Duodenal mucosa (tissue), 2 donors: ENCODE data around the gene SHMT2.

Source experiments
- H3K27ac ChIP-seq: one replicate; pipeline ENCODE4 v1.7.0; 2013; ENCODE audit warnings: low read depth, low read length
- H3K27me3 ChIP-seq, 2 donors: one replicate each; pipeline ENCODE4 v1.7.0; 2013; ENCODE audit warnings: low read length in 2 of 2, control low read depth in 1 of 2; ENCODE audit not compliant: insufficient read depth in 2 of 2, control insufficient read depth in 1 of 2
- H3K36me3 ChIP-seq, 2 donors: one replicate each; pipeline ENCODE4 v1.7.0; 2013; ENCODE audit warnings: low read length in 2 of 2, control low read depth in 1 of 2; ENCODE audit not compliant: insufficient read depth in 2 of 2, control insufficient read depth in 1 of 2
- H3K4me1 ChIP-seq, 2 donors: one replicate each; pipeline ENCODE4 v1.7.0; 2013; ENCODE audit warnings: low read length in 2 of 2, control low read depth in 1 of 2; ENCODE audit not compliant: insufficient read depth in 2 of 2, control insufficient read depth in 1 of 2
- H3K4me3 ChIP-seq, 2 donors: one replicate each; pipeline ENCODE4 v1.7.0; 2013; ENCODE audit warnings: low read length in 2 of 2, low read depth in 1 of 2
- H3K9ac ChIP-seq, 2 donors: one replicate each; pipeline ENCODE4 v1.7.0; 2013; ENCODE audit warnings: low read length in 2 of 2, low read depth in 1 of 2
- H3K9me3 ChIP-seq, 2 donors: one replicate each; pipeline ENCODE4 v1.7.0; 2013; ENCODE audit warnings: low read length in 2 of 2, control low read depth in 1 of 2; ENCODE audit not compliant: control insufficient read depth in 1 of 2

SHMT2 gene

DNA sequence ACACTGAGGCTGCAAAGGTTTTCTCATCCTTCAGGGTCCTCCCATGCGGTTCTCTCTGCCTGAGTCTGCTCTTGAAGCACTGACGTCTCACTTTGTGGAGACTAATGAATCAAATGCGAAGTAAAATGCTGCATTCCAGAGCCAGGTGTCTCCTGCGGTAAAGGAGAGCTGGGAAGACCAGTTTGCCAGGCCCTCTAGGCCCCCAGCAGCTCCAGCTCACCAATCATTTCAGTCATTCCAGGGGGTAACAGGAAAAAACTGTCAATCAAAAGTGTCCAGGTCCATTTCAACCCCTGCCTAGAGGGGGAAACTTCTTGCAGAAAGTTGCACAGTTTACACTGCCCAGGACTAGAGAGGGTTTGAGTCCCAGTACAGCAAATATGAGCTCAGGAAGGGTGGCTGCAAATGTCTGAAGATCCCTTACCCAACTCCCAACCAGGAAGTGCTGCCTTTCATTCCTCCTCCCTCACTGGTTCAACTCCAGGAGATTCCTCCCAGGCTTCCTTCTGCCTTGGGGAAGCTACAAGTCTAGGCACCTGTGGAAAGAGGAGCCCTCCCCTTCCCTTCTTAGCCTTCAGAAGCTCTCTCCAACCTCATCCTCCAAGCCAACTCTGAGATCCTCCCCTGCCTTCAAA is 15.6 kb upstream of the SHMT2 start:
- Histone ChIP-seq H3K27ac (no peak overlapping the region), H3K4me1 (peaks cover 16 to 24% of the 10 kb centered on the region in 2 donors), H3K27me3 (peaks cover 39 to 42% of the 10 kb centered on the region in 2 donors), H3K9ac (no peak overlapping the region), H3K4me3 (no peak overlapping the region), H3K9me3 (no peaks in the 10 kb centered on the region), H3K36me3 (peaks cover 9 to 34% of the 10 kb centered on the region in 2 donors)

DNA sequence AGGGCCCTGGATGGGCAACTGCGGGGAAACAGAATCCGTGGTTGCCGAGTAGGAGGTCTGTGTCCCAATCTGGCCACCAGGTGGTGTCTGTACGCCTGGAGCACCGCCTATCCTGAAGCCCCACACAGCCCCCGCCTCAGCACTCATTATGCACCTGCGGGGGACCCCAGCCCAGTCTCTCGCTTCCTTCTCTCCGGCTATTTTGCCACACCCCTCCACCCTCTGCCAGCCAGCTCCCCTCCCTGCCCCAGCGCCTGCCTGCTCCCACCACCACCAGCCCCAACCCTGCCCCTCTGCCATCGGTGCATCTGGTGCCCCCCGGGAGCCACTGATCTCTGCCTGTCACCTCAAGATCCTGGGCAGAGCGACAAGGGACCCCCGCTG is 15.1 kb upstream of the SHMT2 start:
- H3K4me3 ChIP-seq = no peak overlapping the region
- H3K27me3 ChIP-seq = peaks cover 44 to 47% of the 10 kb centered on the region in 2 donors
- no peaks in the 10 kb centered on the region for H3K9me3 ChIP-seq
- H3K36me3 ChIP-seq = peaks cover 5 to 29% of the 10 kb centered on the region in 2 donors
- H3K9ac ChIP-seq = no peak overlapping the region
- H3K27ac ChIP-seq = no peak overlapping the region
- peaks cover 16 to 24% of the 10 kb centered on the region in 2 donors for H3K4me1 ChIP-seq

DNA sequence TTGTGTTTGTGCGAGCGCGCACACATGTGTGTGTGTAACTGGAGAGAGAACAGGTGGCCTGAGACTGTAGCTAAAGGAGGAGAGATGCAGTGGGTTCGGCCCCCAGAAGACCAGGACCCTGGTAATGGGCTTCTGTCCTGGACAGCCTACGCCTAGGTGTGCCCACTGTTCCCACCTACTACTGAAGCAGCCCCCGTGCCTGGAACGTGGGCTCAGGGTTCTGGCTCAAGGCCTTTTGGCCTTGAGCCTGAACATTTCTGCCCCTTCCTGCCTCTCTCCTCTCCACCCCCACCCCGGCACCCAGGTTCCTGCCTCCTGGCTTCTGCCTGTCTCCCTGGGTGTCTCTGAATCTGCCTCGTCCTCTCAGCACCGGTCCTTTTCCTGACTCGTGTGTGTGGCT is 14.4 kb upstream of the SHMT2 start:
- Histone ChIP-seq H3K9me3 (no peaks in the 10 kb centered on the region), H3K27me3 (peaks cover 50 to 54% of the 10 kb centered on the region in 2 donors), H3K27ac (no peak overlapping the region), H3K9ac (no peak overlapping the region), H3K4me3 (no peak overlapping the region), H3K36me3 (peaks cover 0 to 22% of the 10 kb centered on the region in 2 donors), H3K4me1 (peaks cover 16 to 24% of the 10 kb centered on the region in 2 donors)

GRCh38 chr12:57215668-57216013 is 13.9 kb upstream of the SHMT2 start:
- Histone ChIP-seq H3K9me3 (no peaks in the 10 kb centered on the region), H3K4me1 (peaks cover 16 to 24% of the 10 kb centered on the region in 2 donors), H3K27me3 (peaks cover 53 to 56% of the 10 kb centered on the region in 2 donors), H3K9ac (no peak overlapping the region), H3K36me3 (peaks cover 0 to 17% of the 10 kb centered on the region in 2 donors), H3K4me3 (peak overlapping the region in 1 of 2 donors; percentile 32), H3K27ac (no peak overlapping the region)

DNA sequence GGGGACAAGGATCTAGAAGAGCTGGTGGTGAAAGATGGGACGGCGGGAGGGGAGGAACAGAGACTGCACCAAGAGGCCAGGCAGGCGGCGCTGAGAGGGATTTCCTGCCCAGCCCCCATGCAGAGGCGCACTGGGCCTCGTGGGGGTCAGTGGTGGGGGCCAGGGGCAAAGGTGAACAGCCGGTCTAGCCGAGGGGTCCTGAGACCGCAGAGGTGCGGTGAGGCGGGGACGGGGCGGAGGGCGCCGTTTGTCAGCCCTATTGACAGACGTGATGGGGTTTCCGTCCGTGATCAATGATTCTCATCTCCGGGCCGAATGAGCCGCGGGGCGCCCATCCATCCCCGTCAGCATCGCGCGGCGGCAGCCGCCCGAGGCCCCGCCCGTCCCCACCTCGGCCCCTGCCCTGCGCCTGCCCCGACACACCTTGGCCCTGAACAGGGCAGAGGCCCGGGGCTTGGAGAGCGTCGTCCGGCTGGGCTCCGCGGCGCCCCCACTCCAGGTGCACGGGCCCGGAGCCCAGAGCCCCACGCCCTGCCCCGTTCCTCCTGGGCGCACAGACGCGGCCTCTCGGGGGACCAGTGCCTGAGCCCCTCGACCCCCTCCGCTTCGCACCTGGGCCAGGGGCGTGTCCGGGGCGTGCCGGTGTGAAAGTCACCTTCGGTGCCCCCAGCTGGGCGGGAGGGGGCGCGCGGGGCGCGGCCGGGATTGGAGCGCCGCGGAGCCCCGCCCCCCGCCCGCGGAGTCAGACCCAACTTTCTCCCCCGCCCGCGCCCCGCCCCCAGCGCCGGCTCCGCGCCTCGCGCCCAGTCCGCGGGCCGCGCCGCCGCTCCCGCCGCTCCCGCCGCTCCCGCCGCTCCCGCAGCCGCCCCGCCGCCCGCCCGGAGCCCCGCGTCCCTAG is 13.2 kb upstream of the SHMT2 start, which contains the start of gene NXPH4:
Gene NXPH4 (plus strand): TSS at position 781 of the 898 bp plus-strand sequence. CDS start 176 bp downstream, outside the sequence.
- Histone ChIP-seq H3K9ac (no peak within 1 kb of the TSS), H3K9me3 (no peaks in the 10 kb centered on the region), H3K36me3 (peaks cover 0 to 10% of the 10 kb centered on the region in 2 donors), H3K27me3 (peaks cover 59 to 63% of the 10 kb centered on the region in 2 donors), H3K27ac (no peak within 1 kb of the TSS), H3K4me1 (peaks cover 16 to 24% of the 10 kb centered on the region in 2 donors), H3K4me3 (peak within 1 kb of the TSS; percentile 32 to 55)

DNA sequence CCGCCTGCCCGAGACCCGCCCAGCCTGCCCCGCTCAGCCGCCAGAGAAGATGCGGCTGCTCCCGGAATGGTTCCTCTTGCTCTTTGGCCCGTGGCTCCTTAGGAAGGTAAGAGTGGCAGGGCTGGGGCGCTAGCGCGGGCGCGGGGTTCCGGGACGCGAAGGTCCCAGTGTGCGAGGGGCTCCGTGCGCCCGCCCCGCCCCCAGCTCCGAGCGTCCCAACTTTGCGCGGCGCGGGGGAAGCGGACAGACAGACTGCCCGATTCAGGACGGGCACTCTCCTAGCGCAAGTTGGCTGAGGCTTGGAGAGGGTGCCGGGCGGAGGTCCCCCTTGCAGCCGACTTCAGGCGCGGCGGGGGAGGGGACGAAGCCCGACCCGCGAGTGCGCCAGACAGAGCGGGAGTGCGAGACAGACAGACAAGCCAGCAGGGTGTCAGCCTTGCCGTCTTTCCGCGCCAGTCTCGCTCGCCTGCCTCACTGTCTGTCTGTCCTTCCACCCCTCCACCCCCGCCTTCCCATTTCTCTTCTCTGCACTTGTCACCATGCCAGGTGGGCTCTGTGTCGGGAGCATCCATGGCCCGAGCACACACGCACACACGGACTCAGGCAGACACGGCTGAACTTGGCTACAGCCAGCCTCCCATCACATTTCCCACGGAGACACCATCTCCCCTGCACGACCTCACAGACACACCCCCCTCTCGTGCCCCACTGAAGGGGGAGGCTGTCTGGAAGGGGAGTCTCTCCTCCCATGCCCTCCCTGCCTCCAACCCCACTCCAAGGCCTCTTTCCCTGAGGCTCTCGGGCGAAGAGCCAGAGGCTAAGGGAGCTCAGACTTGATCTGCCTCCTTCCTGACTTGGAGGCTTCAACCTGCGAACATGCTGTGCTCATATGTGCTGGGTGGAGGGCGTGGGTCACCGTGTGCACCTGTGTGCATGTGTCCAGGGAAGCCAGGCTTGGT is 12.3 kb upstream of the SHMT2 start:
- H3K4me1 ChIP-seq = peaks cover 16 to 24% of the 10 kb centered on the region in 2 donors
- no peaks in the 10 kb centered on the region for H3K9me3 ChIP-seq
- H3K27me3 ChIP-seq = peaks cover 67 to 71% of the 10 kb centered on the region in 2 donors
- H3K9ac ChIP-seq = no peak overlapping the region
- peak overlapping the region; percentile 30 to 55 for H3K4me3 ChIP-seq
- H3K36me3 ChIP-seq = peaks cover 0 to 5% of the 10 kb centered on the region in 2 donors
- H3K27ac ChIP-seq = no peak overlapping the region

DNA sequence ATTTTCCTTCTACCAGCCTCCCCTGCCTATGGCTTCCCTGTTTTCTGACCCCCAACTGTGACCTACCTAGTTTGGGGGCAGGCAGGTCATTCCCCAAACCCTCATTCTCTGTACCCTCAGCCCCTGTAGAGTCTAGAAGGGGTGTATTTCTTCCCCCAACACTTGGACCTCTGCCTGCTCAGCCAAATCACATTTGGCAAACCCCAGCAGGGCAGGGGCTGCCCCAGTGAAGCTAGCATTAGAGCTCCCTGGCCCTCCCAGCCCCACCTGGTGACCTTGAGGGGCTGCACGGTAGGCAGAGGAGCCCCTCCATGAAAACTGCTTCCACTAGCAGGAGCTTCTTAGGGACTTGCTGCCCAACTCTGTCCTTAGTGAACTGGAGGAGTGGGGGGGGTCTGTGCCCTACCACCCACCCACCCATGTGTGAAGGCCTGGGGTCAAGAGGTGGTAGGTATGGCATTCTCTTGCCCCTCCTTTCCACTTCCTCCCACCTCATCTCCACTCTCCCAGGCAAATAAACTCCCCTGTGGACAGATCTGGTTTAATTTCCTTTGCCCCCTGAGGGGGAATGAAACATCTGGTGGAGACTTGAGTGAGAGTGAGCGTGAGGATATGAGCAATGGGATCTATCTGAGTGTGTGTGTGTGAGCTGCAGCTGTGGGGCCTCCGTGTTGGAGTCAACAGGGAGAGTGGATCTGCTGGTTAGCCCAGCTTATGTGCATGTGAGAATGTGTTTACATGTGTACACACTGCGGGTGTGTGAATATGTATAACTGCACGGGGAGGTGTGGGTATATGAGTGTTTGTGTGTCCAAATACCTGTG is 11.3 kb upstream of the SHMT2 start:
- peaks cover 77 to 82% of the 10 kb centered on the region in 2 donors for H3K27me3 ChIP-seq
- H3K9me3 ChIP-seq = no peaks in the 10 kb centered on the region
- H3K36me3 ChIP-seq = no peaks in the 10 kb centered on the region
- H3K27ac ChIP-seq = no peak overlapping the region
- H3K9ac ChIP-seq = no peak overlapping the region
- peaks cover 16 to 26% of the 10 kb centered on the region in 2 donors for H3K4me1 ChIP-seq
- H3K4me3 ChIP-seq = no peak overlapping the region

DNA sequence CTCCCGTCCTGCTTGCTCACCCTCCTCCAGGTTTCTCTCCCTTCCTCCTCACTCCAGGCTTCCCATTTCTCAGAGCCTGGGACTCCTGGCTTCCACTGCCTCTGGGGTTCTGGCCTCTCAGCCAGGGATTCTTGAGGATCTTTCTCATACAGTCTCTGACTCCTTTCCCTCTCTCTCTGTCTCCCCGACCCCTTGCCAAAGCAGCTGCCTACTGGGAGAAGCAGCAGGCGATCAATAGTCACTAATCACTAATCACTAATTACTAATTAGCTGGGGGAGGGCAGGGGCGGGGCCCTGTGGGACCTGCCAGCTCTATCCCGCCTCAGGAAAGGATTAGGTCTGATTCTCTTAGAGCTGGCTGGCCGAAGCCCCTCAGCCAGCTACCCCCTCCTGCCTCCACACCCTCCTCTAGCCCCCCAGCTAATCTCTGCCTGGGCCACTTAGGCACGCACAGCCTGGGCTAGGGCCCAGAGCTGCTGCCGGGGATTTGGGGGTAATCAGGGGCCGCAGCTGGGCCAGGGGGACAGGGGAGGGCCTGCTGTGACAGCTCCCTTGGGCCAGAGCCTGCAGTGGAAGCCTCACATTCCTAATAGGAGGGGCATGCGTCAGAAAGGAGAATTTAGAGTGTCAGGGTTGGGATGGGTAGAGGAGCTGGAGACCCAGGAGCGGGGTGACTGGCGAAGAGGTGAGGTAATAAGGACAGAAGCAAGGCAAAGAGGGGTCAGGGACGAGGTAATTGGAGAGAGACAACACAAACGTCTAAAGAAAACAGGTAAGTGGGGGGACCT is 10.1 kb upstream of the SHMT2 start:
- peaks cover 16 to 24% of the 10 kb centered on the region in 2 donors for H3K4me1 ChIP-seq
- H3K27me3 ChIP-seq = peaks cover 86 to 87% of the 10 kb centered on the region in 2 donors
- H3K4me3 ChIP-seq = no peak overlapping the region
- no peaks in the 10 kb centered on the region for H3K36me3 ChIP-seq
- no peak overlapping the region for H3K9ac ChIP-seq
- H3K9me3 ChIP-seq = no peaks in the 10 kb centered on the region
- no peak overlapping the region for H3K27ac ChIP-seq
